HG03097 (cell line): ENCODE results near the gene OR4M1.
"Not testable (repeated sequence)": the region's sequence is repeated elsewhere in the genome, so short reads cannot be mapped to it uniquely, and the experiment has no call there.

Experiments used
- ATAC-seq: cut with Tn5 transposase; IDR thresholded peaks from one replicate; pipeline ENCODE4 v1.9.1; 2021; ENCODE audit not compliant: unreplicated experiment, low FRiP score

OR4M1 gene

DNA sequence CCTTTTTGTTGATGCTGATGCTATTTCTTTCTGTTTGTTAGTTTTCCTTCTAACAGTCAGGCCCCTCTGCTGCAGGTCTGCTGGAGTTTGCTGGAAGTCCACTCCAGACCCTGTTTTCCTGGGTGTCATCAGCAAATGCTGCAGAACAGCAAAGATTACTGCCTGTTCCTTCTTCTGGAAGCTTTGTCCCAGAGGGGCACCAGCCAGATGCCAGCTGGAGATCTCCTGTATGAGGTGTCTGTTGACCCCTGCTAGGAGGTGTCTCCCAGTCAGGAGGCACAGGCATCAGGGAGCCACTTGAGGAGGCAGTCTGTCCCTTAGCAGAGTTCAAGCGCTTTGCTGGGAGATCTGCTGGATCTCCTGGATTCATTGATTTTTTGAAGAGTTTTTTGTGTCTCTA is 46.6 kb downstream of the OR4M1 start:
- not testable (repeated sequence) for ATAC-seq

- ATAC-seq, result not testable (repeated sequence)
These were observed 47.7 kb downstream of the OR4M1 start for GRCh38 chr14:19821016-19821415.

DNA sequence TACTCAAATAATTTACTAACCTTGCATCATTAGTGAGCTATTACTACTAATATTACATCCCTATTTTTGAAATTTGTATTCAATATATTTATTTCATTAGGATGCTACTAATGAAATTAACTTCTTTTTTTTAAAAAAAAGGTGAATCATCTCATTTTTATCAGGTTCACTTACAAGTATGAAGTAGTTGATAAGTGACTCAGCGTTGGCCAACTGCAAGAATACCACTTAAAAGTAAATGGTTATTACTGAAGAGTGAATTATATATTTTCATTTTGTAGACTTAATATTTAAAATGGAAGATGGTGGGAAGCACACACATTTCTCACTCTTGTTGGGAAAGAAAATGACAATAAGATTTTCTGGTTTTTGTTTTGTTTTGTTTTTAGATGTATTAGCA is 49.9 kb downstream of the OR4M1 start:
- no peak for ATAC-seq

DNA sequence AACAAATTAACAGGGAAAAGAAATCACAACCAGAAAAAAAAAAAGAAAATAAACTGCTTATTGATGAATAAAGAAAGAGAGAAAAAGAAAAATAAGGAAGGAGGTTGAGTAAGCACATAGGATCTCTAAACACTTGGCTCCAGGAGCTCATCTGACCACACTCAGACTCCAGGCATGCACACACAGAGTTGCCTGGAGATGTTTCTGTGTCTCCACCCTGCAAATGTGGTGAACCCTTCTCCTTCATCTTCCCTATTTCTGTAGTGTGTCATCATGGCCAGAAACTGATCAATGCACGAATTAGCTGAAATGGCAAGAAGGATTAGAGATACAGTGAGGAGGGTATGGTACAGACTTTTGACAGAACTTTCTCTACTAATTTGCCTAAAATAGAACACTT is 50.5 kb downstream of the OR4M1 start:
- no peak for ATAC-seq

DNA sequence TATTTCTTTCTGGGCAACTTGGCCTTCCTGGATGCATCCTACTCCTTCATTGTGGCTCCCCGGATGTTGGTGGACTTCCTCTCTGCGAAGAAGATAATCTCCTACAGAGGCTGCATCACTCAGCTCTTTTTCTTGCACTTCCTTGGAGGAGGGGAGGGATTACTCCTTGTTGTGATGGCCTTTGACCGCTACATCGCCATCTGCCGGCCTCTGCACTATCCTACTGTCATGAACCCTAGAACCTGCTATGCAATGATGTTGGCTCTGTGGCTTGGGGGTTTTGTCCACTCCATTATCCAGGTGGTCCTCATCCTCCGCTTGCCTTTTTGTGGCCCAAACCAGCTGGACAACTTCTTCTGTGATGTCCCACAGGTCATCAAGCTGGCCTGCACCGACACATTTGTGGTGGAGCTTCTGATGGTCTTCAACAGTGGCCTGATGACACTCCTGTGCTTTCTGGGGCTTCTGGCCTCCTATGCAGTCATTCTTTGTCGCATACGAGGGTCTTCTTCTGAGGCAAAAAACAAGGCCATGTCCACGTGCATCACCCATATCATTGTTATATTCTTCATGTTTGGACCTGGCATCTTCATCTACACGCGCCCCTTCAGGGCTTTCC is 54.4 kb downstream of the OR4M1 start:
- not testable (repeated sequence) for ATAC-seq

DNA sequence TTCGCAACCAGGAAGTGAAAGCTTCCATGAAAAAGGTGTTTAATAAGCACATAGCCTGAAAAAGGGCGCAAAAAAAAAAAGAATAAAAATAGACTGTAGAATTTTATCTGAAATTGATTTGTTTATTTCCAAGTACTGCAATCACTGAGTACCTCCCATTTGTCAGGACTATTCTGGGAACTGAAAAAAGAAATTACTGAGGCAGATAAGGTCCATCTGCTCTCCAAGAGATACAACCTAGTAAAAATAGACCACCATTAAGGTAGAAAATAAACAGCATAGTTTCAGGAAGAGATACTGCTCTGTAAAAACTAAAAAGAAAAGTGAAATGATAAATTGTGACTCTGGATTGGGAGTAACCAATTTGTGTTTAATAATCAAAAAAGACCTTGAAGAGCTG is 55.0 kb downstream of the OR4M1 start:
- ATAC-seq, result no peak
